CD4-positive, alpha-beta T cell (primary cell): ENCODE measurements around the gene ATL2. TPM values are rescaled to one million over a fixed set of nuclear protein-coding genes. Genes with fewer than 3 reads are reported as not detected.

Source experiments
- ATAC-seq: fragments of 200-7000 bp; cut with Tn5 transposase; one replicate; pipeline ENCODE4 v1.10.0; 2022; ENCODE audit warnings: mild to moderate bottlenecking; ENCODE audit not compliant: poor library complexity
- CTCF ChIA-PET: fragments of 350-600 bp; sonication (Branson Sonifier 250); formaldehyde crosslinking; loops from one replicate; lab custom pipeline; 2021; ENCODE audit warnings: antibody characterized with exemption, inconsistent platforms; lab: Charles Lee
- POLR2A ChIA-PET: fragments of 350-600 bp; sonication (Branson Sonifier 250); formaldehyde crosslinking; loops from one replicate; lab custom pipeline; 2021; ENCODE audit warnings: antibody characterized with exemption, inconsistent platforms; lab: Charles Lee
- DNase-seq, 14 experiments: peaks; one replicate each; pipeline ENCODE4 v3.0.0-alpha.2; 2013 to 2020; ENCODE audit warnings: mixed read lengths in 2 of 14
- H3K27ac ChIP-seq, 2 donors: one replicate each; pipeline versions ENCODE4 v1.5.1 to v1.7.0; 2013; ENCODE audit warnings: low read length in 2 of 2, low read depth in 1 of 2, mild to moderate bottlenecking in 1 of 2
- H3K27me3 ChIP-seq, 2 experiments: 1 replicate in 1 of 2; 2 replicates in 1 of 2; pipeline versions ENCODE4 v1.6.1 to v1.7.0; 2013; ENCODE audit warnings: low read length in 2 of 2, control low read depth in 1 of 2, mild to moderate bottlenecking in 1 of 2, moderate library complexity in 1 of 2; ENCODE audit not compliant: insufficient read depth in 2 of 2, control insufficient read depth in 1 of 2
- H3K36me3 ChIP-seq: one replicate; pipeline ENCODE4 v1.6.1; 2013; ENCODE audit warnings: low read length, control low read depth; ENCODE audit not compliant: insufficient read depth
- H3K4me1 ChIP-seq: one replicate; pipeline ENCODE4 v1.6.1; 2013; ENCODE audit warnings: low read length, control low read depth; ENCODE audit not compliant: insufficient read depth
- H3K4me3 ChIP-seq: one replicate; pipeline ENCODE4 v1.5.1; 2013; ENCODE audit warnings: mild to moderate bottlenecking, low read length, moderate library complexity
- H3K9me3 ChIP-seq, 2 experiments: 1 replicate in 1 of 2; 2 replicates in 1 of 2; pipeline versions ENCODE4 v1.6.1 to v1.7.0; 2013; ENCODE audit warnings: low read length in 2 of 2, mild to moderate bottlenecking in 2 of 2, control low read depth in 1 of 2, moderate library complexity in 1 of 2; ENCODE audit not compliant: control insufficient read depth in 1 of 2, insufficient read depth in 1 of 2
- H3K27ac Mint-ChIP-seq: one replicate; pipeline ENCODE4 v1.8.0; 2020; ENCODE audit warnings: mixed read lengths
- H3K27me3 Mint-ChIP-seq: one replicate; pipeline ENCODE4 v1.8.0; 2021; ENCODE audit warnings: mixed read lengths
- H3K36me3 Mint-ChIP-seq: one replicate; pipeline ENCODE4 v1.8.0; 2021; ENCODE audit warnings: low read depth, mixed read lengths
- H3K4me1 Mint-ChIP-seq: one replicate; pipeline ENCODE4 v1.8.0; 2021; ENCODE audit warnings: low read depth, mixed read lengths
- H3K4me3 Mint-ChIP-seq: one replicate; pipeline ENCODE4 v1.8.0; 2020; ENCODE audit warnings: mild to moderate bottlenecking, mixed read lengths
- H3K9me3 Mint-ChIP-seq: one replicate; pipeline ENCODE4 v1.8.0; 2020; ENCODE audit warnings: mixed read lengths
- intact Hi-C, 2 experiments: fragments of 100-400 bp; cut with DNase I in 1 of 2; cut with micrococcal nuclease in 1 of 2; formaldehyde crosslinking; loops; one replicate each; pipeline versions ENCODE4 v1.15.1 to v1.9.0; 2023 to 2025; cut with DNase I, micrococcal nuclease
- total RNA-seq, 174 experiments: library from RNA in 2 of 174; stranded (reverse) in 2 of 174; gene quantifications; one replicate each; pipeline ENCODE4 v1.2.3 and lab custom pipeline; 2021 to 2026
- TF ChIP-seq, protein P1 (sequence below): fragments of 200-600 bp; IDR thresholded peaks from one replicate; pipeline ENCODE4 v1.8.0; 2022; ENCODE audit warnings: antibody characterized with exemption, mild to moderate bottlenecking

Gene ATL2
- total RNA-seq, 2 experiments from 2014 or later = 85.5 to 91.7 TPM

GRCh38 chr2:38248255-38248654, 128.8 kb downstream of the ATL2 start:
- POLR2A ChIA-PET = no interaction called here
- H3K36me3 Mint-ChIP-seq = no peaks in the 10 kb centered on the region
- CTCF ChIA-PET = no interaction called here
- Histone ChIP-seq H3K9me3 (no peaks in the 10 kb centered on the region), H3K36me3 (no peaks in the 10 kb centered on the region), H3K27me3 (no peaks in the 10 kb centered on the region), H3K4me3 (no peak overlapping the region), H3K4me1 (no peaks in the 10 kb centered on the region), H3K27ac (no peak overlapping the region)
- ATAC-seq = no peak
- no peaks in the 10 kb centered on the region for H3K9me3 Mint-ChIP-seq
- TF ChIP-seq, protein P1, sequence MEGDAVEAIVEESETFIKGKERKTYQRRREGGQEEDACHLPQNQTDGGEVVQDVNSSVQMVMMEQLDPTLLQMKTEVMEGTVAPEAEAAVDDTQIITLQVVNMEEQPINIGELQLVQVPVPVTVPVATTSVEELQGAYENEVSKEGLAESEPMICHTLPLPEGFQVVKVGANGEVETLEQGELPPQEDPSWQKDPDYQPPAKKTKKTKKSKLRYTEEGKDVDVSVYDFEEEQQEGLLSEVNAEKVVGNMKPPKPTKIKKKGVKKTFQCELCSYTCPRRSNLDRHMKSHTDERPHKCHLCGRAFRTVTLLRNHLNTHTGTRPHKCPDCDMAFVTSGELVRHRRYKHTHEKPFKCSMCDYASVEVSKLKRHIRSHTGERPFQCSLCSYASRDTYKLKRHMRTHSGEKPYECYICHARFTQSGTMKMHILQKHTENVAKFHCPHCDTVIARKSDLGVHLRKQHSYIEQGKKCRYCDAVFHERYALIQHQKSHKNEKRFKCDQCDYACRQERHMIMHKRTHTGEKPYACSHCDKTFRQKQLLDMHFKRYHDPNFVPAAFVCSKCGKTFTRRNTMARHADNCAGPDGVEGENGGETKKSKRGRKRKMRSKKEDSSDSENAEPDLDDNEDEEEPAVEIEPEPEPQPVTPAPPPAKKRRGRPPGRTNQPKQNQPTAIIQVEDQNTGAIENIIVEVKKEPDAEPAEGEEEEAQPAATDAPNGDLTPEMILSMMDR = no peak
- no peak overlapping the region for H3K4me3 Mint-ChIP-seq
- no peak overlapping the region for H3K27ac Mint-ChIP-seq
- no peaks in the 10 kb centered on the region for H3K27me3 Mint-ChIP-seq
- H3K4me1 Mint-ChIP-seq = no peaks in the 10 kb centered on the region
- intact Hi-C loops = no loop called here
- DNase-seq = no peak

GRCh38 chr2:38246105-38246504, 131.0 kb downstream of the ATL2 start:
- DNase-seq (no peak), ATAC-seq (no peak)
- Mint-ChIP-seq H3K4me1 (no peaks in the 10 kb centered on the region), H3K9me3 (no peaks in the 10 kb centered on the region), H3K4me3 (no peak overlapping the region), H3K27me3 (no peaks in the 10 kb centered on the region), H3K36me3 (no peaks in the 10 kb centered on the region), H3K27ac (no peak overlapping the region)
- ChIA-PET CTCF (interaction anchor here (1.0 kb wide), 1 partner anchor 25 kb away, joined by 4 read pairs; no protein-coding TSS in a partner anchor), POLR2A (no interaction called here)
- intact Hi-C loops = no loop called here
- no peaks in the 10 kb centered on the region for H3K27me3 ChIP-seq
- H3K27ac ChIP-seq = no peak overlapping the region
- TF ChIP-seq, protein P1 = no peak
- no peak overlapping the region for H3K4me3 ChIP-seq
- H3K4me1 ChIP-seq = no peaks in the 10 kb centered on the region
- no peaks in the 10 kb centered on the region for H3K9me3 ChIP-seq
- no peaks in the 10 kb centered on the region for H3K36me3 ChIP-seq

DNA sequence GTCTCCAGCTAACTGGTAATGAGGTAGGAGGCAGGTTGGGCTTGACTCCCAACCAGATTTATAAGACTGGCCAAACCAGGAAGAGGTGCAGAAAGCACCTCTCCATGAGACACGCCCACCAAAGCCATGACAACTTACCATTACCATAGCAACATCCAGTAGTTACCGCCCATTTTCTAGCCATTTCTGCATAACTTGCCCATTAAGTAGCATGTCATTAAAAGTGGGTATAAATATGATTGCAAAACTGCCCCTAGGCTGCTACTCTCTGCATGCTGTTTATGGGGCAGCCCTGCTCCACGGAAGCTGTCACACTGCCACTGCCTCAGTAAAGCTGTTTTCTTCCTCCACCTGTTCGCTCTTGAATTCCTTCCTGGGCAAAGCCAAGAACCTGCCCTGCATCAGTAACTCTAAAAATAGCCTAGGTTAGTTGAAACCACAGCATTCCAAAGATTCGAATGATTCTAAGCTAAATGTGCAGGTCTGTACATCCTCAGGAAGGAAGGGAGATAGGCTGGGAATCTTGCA, 131.9 kb downstream of the ATL2 start:
- Mint-ChIP-seq H3K27ac (no peak overlapping the region), H3K27me3 (no peaks in the 10 kb centered on the region), H3K4me3 (no peak overlapping the region), H3K36me3 (no peaks in the 10 kb centered on the region), H3K4me1 (no peaks in the 10 kb centered on the region), H3K9me3 (no peaks in the 10 kb centered on the region)
- ATAC-seq (no peak), DNase-seq (no peak)
- no peaks in the 10 kb centered on the region for H3K36me3 ChIP-seq
- no peak overlapping the region for H3K4me3 ChIP-seq
- intact Hi-C loops = no loop called here
- POLR2A ChIA-PET = no interaction called here
- no peaks in the 10 kb centered on the region for H3K9me3 ChIP-seq
- H3K4me1 ChIP-seq = no peaks in the 10 kb centered on the region
- no peak overlapping the region for H3K27ac ChIP-seq
- TF ChIP-seq, protein P1 = no peak
- H3K27me3 ChIP-seq = no peaks in the 10 kb centered on the region
- CTCF ChIA-PET = interaction anchor here (1.0 kb wide), 1 partner anchor 26 kb away, joined by 4 read pairs; no protein-coding TSS in a partner anchor
